HepG2 (cell line): Measurements from ENCODE around the gene DDT.

Experiments used
- ATRX ChIP-seq: sonication (generic); formaldehyde crosslinking; IDR thresholded peaks from 2 replicates; pipeline ENCODE4 v1.4.0; 2020; ENCODE audit warnings: missing genetic modification reagents, borderline replicate concordance
- IRF2 ChIP-seq: IDR thresholded peaks from 2 replicates; pipeline ENCODE4 v1.6.1; 2018; ENCODE audit warnings: missing genetic modification reagents, missing compliant biosample characterization
- TF ChIP-seq, protein P1 (sequence below): sonication (generic); formaldehyde crosslinking; IDR thresholded peaks from 2 replicates; pipeline ENCODE4 v1.5.0; 2020; ENCODE audit warnings: mild to moderate bottlenecking, missing genetic modification reagents, moderate library complexity

DNA sequence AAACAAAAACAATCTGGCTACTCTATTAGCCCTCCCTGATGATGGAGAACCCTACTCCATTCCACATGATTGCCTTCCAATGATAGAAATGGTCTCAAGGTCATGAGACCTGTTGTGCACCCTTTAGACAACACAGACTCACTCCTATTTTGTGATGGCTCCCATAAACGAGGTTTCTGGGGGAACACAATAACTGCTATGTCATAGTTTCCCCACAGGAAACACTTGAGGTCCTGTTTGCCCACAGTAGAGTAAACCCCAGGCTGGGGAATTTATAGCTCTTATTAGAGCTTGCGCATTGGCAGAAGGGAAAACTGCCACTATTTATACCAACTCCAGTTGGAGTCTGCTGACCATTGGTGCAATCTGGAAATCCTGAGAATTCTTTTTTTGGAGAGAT, 51.3 kb downstream of the DDT start:
- TF ChIP-seq, protein P1, sequence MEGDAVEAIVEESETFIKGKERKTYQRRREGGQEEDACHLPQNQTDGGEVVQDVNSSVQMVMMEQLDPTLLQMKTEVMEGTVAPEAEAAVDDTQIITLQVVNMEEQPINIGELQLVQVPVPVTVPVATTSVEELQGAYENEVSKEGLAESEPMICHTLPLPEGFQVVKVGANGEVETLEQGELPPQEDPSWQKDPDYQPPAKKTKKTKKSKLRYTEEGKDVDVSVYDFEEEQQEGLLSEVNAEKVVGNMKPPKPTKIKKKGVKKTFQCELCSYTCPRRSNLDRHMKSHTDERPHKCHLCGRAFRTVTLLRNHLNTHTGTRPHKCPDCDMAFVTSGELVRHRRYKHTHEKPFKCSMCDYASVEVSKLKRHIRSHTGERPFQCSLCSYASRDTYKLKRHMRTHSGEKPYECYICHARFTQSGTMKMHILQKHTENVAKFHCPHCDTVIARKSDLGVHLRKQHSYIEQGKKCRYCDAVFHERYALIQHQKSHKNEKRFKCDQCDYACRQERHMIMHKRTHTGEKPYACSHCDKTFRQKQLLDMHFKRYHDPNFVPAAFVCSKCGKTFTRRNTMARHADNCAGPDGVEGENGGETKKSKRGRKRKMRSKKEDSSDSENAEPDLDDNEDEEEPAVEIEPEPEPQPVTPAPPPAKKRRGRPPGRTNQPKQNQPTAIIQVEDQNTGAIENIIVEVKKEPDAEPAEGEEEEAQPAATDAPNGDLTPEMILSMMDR (CRISPR knock-in tag) = no peak
- TF ChIP-seq IRF2 (no peak), ATRX (no peak)
